GM18520 (cell line): ENCODE data around the gene ANKS1B.

Experiments used
- ATAC-seq: cut with Tn5 transposase; IDR thresholded peaks from one replicate; pipeline ENCODE4 v1.9.1; 2021; ENCODE audit not compliant: unreplicated experiment

ANKS1B gene

DNA sequence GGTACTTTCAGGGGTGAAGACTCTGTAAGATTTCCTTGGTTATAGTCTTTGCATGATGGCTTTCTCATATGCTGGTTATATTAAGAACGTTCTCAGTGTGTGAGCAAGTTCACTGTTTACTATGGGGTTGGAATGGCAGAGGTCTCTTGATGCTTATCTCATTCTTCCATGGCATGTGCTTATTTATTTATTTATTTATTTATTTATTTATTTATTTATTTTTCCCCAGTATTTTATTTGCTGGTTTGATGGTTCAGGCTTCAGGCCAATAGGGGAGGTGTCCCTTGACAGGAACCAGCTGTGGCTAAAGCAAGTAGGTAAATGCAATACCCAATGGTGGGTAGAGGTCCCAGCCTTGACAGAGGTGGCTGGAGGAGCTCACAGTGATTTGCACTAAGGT is 498.5 kb downstream of the ANKS1B start:
- ATAC-seq: no peak

DNA sequence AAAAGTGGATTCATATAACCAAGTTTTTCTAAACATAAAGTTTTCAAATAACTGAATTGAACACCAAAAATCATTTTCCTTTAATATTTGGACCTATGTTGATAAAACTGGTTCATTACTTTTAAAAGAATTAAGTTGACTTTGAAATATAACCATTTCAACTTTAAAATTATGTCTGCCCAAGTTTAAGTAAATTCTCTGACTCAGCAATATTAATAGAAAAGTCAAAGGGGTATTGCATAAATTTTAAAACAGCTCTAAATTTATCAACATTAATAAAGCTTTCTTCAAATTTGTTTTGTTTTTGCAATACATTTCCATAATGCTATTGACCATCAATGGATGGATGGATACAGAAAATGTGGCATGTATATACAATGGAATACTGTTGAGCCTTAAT is 505.6 kb downstream of the ANKS1B start:
- ATAC-seq: no peak

DNA sequence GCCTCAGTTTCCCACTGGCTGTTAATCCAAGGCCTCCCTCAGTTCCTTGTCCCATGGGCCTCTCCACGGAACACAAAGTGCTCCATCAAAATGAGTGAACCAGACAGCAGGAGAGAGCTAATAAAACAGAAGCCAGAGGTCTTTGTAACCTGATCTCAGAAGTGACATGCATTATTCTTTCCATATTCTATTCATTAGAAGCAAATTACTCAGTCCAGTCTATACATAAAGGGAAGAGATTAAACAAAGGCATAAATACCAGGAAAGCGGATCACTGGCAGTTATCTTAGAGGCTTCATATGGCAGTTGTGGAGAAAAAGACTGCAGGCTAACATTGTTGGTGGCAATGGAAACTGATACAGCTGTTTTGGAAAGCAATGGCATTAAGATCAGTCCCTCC is 507.8 kb downstream of the ANKS1B start:
- no peak for ATAC-seq

DNA sequence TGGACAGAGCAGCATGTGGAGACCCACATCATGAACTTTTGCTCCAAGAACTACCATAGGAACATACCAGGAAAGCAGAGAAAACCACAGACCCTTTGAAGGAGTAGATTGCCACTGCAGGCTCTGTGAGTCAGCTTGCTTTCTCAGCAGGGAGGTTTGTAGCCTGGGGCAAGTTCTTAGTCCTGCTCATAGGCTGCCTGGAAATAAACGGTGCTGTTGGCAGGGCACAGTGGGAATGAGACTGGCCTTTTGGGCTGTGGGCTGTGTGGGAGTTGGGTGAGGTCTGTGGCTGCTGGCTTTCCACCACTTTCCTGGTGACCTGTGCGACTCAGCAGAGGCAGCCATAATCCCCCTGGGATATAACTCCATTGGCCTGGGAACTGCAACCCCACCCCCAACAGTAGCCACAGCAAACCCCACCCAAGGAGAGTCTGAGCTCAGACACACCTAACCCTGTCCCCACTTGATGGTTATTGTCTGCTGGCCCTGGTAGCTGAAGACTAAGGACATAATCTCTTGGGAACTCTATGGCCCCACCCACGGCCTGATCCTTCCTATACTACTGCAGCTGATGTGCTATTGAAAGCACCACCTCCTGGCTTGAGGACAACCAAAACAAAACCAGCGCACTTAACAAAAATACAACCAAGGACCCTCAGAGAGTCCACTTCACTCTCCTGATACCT is 529.2 kb downstream of the ANKS1B start:
- ATAC-seq: no peak

DNA sequence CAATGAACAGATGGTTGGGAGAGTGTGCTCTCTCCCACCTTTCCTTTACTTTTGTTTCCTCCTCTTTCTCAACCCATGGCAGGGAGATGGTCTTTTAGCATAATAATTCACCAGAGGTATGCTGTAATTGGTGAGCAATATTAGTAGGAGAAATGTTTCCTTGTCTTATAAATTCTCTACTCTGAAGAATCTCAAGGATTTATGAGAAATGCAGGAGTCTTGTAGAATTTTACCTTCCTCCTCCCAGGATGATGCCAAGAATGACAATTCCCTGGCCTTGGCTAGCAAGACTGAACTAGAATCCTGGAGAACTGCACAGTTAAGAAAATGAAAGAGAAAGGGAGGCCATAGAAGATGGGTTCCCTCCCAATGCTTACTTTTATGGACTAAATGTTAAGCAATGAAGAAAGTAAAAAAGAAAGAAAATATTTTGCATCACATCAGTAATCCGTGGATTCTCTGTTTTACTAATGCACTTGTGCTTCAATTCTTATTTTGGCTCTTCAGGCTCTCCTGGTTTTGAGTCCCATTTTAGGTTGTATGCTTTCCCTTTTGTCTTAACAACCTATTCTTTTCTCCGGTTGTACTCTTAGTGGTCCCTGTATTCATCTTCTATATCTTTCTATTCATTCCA is 530.1 kb downstream of the ANKS1B start:
- peak; percentile 11 for ATAC-seq

DNA sequence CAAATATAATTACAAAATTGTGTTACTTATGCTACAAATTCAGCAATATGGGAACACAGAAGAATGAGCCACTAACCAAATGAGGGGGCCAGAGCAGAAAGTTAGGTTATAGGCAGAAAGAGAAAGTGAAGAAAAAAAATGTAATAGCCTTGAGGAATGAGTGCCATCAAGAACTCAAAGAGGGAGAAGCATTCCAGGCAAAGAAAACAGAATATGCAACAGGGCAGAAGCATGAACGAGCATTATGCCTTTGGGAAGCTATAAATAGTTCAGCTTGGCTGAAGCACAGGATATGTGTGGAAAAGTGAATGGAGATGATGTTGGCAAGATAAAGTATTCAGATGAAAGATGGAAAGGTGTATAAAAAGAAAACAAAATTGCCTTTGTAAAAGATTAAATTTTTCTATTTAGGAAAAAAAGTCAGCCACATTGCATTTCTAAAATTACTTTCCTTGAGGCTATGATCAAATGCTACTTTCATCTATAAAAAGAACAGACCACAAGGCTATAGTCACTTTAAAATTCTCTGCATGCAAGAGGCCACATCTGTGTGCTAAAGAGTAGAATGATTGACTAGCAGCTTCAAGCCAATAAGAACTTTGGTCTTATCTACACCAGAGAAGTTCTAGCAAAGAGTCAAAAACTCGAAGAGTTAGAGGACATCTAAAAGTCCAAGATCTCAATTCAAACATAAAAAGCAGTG is 530.7 kb downstream of the ANKS1B start:
- peak; percentile 36 for ATAC-seq

DNA sequence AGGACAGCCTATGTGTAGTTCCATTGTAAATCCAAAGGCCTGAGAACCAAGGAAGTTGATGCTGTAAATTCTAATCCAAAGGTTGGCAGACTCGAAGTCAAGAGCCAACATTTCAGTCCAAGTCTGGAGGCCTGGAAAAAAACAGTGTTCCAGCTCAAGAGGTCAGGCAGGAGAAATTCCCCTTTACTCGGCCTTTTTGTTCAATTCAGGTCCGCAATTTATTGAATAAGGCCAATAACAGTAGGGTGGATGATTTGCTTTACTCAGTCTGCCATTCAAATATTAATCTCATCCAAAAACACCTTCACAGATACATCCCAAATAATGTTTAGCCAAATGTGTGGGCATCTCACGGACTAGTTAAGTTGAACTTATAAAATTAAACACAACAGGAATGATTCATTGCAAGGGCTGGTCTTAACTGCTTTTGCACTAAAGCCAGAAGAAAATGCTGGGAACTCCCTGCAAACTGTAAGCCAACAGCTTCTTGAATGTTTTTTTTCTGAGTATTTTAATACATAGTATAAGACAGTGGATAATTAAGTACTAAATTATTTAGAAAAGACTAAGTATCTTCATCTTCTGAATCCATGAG is 534.6 kb downstream of the ANKS1B start:
- no peak for ATAC-seq

DNA sequence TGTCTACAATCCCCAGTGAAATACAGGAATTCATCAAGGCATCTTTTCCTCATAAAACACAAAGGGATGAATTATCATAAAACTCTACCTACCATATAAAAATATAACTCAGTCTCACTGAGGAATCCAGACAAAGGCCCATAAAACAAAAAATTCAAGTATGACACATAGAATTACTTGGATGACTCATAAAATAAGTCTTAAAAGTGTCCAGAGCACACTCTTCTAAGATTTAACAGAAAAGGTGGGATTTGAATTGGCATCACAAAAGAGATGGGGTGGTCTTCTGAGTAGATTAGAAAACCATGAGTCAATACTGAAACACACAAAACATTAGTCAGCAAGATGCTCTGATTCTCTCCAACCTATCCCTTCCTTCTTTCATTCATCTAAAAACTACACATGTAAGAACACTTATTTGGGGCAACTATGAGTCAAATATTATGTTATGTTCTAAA is 539.8 kb downstream of the ANKS1B start:
- ATAC-seq: peak; percentile 55

DNA sequence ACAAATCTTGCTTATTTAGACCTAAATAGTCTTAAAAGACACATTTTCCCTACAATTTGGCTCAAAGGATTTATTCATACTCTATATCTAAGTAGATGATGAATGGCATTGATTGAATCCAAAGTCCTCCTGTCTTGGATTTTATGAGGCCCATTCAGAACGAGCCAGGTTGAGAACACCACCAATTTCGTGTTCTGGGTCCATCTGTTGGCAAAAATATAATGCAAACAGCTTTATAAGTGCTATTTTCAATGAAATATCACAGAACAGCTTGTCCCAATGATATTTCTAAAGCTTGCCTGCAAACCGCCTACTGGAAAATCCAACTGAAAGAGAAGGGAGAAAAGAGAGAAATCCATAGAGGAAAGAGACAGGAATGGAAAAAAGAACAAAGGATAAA is 542.0 kb downstream of the ANKS1B start:
- ATAC-seq: no peak

DNA sequence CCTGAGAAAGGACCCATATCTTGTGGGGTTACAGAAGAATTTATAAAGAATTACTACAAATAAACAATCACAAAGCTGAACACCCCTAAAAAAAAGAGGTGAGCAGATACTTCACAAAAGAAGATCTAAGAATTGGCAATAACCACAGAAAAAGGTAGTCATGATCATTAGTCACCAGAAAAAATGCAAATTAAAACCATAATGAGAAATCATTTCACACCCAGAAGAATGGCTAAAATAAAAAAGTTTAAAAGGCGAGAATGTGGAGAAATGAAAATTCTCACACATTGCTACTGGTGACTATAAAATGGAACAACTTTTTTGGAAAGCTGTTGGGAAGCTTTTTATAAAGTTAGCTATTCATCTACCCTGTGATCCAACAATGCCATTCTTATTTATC is 545.3 kb downstream of the ANKS1B start:
- no peak for ATAC-seq

DNA sequence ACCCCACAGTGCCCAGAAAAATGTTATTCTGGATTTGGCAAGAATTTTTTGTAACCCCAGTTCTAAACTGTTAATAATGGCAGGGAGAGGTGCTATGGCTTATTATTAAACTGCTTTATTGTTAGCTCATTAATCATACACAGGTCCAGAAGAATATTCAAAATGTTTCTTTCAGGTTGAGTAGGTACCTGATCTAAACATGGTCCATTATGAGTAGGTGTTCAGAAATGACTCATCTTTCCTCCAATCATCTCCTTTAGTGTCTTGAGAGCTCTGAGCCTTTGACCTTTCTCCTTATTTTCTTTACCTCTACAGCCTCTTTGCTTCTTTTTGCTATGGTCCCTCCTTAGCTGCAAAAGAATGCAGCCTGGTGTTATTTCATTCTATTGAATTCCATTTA is 548.2 kb downstream of the ANKS1B start:
- ATAC-seq: peak; percentile 98

DNA sequence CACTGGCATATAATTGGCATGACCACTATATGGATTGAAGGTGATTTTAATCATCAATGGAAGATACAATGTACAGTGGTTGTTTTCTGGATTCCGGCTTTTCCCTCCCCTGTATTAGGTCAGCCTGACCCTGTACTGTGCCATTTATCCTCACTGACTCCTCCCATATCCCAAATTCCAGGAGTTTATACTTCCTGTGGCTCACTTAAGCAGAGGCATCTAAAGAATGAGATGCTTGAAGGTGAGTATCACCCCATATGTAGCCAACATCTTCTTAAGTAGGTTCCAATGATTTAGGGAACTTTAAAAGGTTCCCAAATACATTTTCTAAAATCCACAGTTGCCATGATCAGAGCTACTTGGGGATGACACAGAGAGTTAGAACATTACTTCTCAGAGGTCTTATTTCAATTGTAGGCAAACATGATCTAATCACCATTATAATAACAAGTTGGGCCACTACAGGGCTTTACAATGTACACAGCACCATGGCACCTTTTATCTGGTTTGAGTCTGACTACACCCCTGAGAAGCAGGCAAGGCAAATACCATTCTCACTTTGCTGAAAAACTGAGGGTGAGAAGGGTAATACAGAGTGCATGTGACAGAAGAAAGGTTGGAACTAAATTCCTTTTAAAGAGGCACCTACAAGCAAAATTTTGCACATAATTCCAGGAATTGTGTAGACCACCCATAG is 549.5 kb downstream of the ANKS1B start:
- no peak for ATAC-seq

DNA sequence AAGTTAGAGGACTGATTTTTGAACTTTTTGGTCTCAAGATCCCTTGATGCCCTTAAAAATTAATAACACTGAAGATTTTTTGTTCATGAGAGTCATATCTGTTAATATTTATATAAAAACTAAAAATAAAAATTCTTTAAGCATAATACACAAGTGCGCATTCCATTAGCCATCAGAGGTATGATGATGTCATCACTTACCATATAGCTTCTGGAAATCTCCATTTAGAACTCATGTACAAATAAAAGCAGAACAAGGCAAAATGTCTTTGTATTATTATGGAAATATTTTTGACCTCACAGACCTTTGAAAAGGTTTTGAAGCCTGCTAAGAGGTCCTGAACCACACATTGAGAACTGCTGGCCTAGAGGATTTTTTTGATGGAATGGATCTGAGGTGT is 551.6 kb downstream of the ANKS1B start:
- ATAC-seq: no peak

DNA sequence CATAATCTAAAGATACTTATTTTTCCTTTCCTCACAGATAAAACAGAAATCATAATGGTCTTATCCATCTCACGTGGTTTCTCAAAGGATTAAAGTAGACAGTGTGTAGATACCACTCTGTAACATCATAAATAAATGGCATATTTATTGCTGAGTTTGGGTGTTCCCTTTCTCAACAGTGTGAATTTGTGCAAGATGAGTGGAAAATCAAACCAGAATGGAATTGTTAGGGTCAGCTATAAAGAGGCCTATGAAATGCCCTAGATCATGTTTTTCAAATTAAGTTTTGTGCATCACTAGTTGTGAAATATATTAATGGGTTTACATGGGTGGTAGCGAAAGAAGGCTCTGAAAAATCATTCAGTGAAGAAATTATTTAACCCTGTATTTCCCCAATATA is 553.5 kb downstream of the ANKS1B start:
- no peak for ATAC-seq

DNA sequence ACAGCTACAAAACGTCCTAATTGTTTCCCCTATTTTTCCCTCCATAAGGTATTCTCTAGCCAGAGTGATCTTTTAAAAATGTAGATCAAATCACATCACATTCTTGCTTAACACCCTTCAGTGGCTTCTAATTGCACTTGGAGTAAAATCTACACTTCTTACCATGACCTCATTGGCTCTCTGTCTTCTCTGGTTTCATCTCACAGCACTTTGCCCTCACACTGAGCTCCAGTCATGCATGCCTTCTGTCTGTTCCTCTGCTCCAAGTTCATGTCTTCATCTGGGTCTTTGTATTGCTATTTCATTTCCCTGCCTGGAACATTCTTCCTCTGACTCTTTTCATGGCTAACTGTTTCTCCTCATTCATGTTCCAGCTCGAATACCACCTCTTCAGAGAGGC is 557.6 kb downstream of the ANKS1B start:
- ATAC-seq: peak; percentile 58

DNA sequence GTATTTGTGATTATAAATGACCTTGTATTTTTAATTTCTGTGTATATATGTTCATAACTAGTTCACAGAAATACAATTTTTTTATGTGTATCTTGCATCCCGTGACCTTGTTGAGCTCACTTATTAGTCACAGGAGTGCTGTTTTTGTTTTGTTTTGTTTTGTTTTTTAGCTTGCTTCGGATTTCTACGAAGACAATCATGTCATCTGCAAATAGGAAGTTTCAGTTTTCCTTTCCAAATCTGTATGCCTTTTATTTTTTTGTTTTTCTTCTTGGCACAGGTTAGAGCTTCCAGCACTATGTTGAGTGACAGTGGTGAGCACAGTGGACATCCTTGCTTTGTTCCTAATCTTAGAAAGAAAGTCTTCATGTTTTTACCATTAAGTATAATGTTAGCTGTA is 566.4 kb downstream of the ANKS1B start:
- peak; percentile 54 for ATAC-seq

DNA sequence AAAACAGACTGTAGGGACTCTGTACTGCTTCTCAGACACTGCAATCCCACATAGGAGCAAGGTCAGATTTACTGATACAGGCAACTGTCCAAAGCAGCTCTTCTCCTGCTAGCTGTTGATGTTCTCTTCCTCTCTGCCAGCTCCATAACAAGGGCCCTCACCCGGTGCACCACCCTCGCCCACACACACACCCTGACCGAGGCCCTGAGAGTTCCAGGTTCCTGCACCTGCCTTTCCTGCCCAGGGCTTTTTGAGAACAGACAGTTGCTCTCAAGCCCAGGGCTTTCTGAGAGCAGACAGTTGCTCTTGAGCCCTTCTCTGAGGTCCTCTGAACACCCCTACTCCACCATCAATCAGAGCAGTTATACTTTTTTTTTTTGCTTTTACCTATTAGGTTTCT is 571.0 kb downstream of the ANKS1B start:
- no peak for ATAC-seq

DNA sequence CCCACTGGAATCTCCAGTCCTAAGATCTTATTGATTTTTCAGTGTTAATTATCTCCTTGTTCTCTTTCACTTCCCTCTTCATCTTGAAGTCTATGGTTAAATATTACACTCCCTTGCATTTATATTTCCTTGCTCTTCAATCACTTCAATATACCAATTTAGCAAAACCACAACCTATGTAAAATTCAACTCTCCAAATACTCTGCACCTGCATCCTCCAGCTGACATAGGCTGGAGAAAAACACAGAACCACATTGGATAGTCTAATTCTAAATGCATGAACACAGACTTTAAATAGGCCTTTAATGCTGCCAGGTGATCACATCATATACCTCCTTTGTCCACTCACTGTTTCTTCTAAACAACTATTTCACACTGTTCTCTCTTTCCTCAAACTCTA is 591.0 kb downstream of the ANKS1B start:
- ATAC-seq: no peak

DNA sequence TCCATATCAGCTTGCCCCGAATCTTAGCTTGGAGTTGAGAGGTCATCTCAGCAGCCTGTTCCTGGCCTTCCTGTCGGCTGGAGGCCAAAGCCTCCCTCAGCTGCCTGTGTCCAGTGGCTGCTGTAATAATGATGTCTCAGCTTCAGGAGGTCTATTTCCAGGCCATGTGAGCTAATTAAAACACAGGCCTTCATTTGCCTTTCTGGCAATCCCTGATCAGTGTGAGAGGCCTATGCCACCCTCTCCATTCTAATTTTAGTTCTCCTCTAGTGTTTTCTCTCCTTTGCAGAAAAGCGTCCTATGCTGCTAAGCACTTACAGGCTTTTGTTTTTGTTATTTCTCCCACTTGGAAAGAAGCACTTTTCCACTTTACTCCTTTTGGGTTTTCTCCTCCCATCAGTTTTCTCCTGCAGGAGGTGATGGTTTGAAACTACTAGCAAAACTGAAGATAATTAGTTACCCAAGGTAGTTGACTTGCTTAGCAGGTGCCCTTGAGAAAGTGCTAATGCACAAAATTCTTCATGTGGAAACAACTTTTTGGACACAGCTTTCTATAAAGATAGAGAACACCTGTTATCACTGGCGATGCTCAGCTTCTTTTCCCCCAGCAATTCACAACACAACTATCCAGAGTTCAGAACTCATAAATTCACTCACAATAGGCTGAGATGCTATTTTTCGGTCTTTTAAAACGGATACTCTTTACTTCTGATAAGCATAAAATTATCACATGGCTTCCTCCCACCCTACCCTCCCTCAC is 592.5 kb downstream of the ANKS1B start:
- ATAC-seq: no peak

DNA sequence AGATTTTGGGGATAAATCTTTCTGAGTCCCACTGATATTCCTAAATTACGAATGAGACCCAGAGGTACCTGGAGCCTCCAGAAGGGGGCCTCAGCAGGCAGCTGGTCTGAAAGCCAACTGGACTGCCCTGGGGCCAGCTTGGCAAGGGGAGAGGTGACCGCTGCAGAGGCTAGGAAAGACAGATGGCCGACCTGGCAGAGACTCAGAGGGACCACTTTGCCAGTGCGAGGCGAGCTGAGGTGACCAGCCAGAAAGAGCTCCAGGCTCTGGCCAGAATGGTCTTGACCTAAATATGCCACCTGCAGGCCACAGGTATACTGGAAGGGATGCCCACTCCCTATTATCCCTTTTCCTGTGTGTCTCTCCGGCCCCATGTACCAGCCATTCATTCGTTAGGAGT is 594.0 kb downstream of the ANKS1B start:
- no peak for ATAC-seq

DNA sequence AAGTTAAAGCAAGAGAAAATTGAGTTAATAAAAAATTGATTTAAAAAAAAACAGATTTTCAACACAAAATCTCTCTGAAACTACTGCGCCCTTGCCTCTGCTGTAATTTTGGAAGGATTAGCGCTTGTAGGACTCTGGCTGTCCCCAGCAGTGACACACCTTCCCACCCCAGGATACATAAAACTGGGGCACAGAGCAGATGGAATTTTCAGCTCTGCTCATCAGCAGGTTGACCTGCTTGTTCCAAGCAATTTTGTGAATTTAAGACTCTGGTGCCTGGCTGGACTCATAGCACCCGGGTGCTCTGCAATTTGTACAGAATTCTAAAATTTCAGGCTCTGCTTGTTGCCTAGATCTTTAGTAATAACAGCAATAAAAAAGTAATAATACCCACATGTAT is 595.0 kb downstream of the ANKS1B start:
- no peak for ATAC-seq
